Skeletal muscle satellite cell (primary cell): ENCODE measurements around the gene PPP2R2B.

Experiments
- H3K27me3 ChIP-seq: 2 replicates; pipeline ENCODE4 v1.7.0; 2013; ENCODE audit warnings: low read length; ENCODE audit not compliant: control insufficient read depth, insufficient read depth
- H3K36me3 ChIP-seq: 2 replicates; pipeline ENCODE4 v1.7.0; 2013; ENCODE audit warnings: mild to moderate bottlenecking, control low read depth, low read length; ENCODE audit not compliant: insufficient read depth
- H3K4me1 ChIP-seq: 2 replicates; pipeline ENCODE4 v1.7.0; 2013; ENCODE audit warnings: low read length; ENCODE audit not compliant: control insufficient read depth, insufficient read depth
- H3K4me2 ChIP-seq: 2 replicates; pipeline ENCODE4 v1.7.0; 2013; ENCODE audit warnings: mild to moderate bottlenecking, low read length
- H3K4me3 ChIP-seq: 2 replicates; pipeline ENCODE4 v1.7.0; 2013; ENCODE audit warnings: low read length
- H3K9ac ChIP-seq: 2 replicates; pipeline ENCODE4 v1.7.0; 2013; ENCODE audit warnings: mild to moderate bottlenecking, low read depth, low read length, moderate library complexity
- H3K9me3 ChIP-seq: replicated peaks from 2 replicates; pipeline ENCODE4 v1.7.0; 2013; ENCODE audit warnings: mild to moderate bottlenecking, control low read depth, low read length

Gene PPP2R2B

GRCh38 chr5:146549615-146550014 lies 328.9 kb downstream of the PPP2R2B start:
- Histone ChIP-seq H3K4me3 (no peak overlapping the region), H3K4me2 (no peak overlapping the region)

GRCh38 chr5:146548781-146549449 lies 329.6 kb downstream of the PPP2R2B start:
- H3K9me3 ChIP-seq, result no peaks in the 10 kb centered on the region
- peaks cover 11% of the 10 kb centered on the region for H3K27me3 ChIP-seq
- no peaks in the 10 kb centered on the region for H3K4me1 ChIP-seq
- no peak overlapping the region for H3K4me2 ChIP-seq
- no peaks in the 10 kb centered on the region for H3K36me3 ChIP-seq
- H3K4me3 ChIP-seq, result no peak overlapping the region
- H3K9ac ChIP-seq, result no peak overlapping the region

More at GRCh38 chr5:146549615-146550014, 328.9 kb downstream of the PPP2R2B start:
- Histone ChIP-seq H3K36me3 (no peaks in the 10 kb centered on the region), H3K9ac (no peak overlapping the region), H3K4me1 (no peaks in the 10 kb centered on the region), H3K9me3 (no peaks in the 10 kb centered on the region), H3K27me3 (peaks cover 11% of the 10 kb centered on the region)

GRCh38 chr5:146544232-146544631 lies 334.3 kb downstream of the PPP2R2B start:
- H3K9ac ChIP-seq, result no peak overlapping the region
- no peaks in the 10 kb centered on the region for H3K4me1 ChIP-seq
- H3K27me3 ChIP-seq, result peaks cover 7% of the 10 kb centered on the region
- no peak overlapping the region for H3K4me2 ChIP-seq
- H3K4me3 ChIP-seq, result no peak overlapping the region
- no peaks in the 10 kb centered on the region for H3K9me3 ChIP-seq
- no peaks in the 10 kb centered on the region for H3K36me3 ChIP-seq

GRCh38 chr5:146541958-146542849 lies 336.4 kb downstream of the PPP2R2B start:
- peaks cover 3% of the 10 kb centered on the region for H3K27me3 ChIP-seq
- H3K4me3 ChIP-seq, result no peak overlapping the region
- no peaks in the 10 kb centered on the region for H3K4me1 ChIP-seq
- no peaks in the 10 kb centered on the region for H3K9me3 ChIP-seq
- no peaks in the 10 kb centered on the region for H3K36me3 ChIP-seq
- no peak overlapping the region for H3K9ac ChIP-seq
- no peak overlapping the region for H3K4me2 ChIP-seq

GRCh38 chr5:146540414-146540813 lies 338.1 kb downstream of the PPP2R2B start:
- Histone ChIP-seq H3K36me3 (no peaks in the 10 kb centered on the region), H3K9me3 (no peaks in the 10 kb centered on the region), H3K9ac (no peak overlapping the region), H3K4me2 (no peak overlapping the region), H3K27me3 (peaks cover 3% of the 10 kb centered on the region), H3K4me1 (no peaks in the 10 kb centered on the region), H3K4me3 (no peak overlapping the region)

- Histone ChIP-seq H3K4me2 (no peak overlapping the region), H3K4me1 (no peaks in the 10 kb centered on the region), H3K4me3 (no peak overlapping the region)
Observed at GRCh38 chr5:146539973-146540372, 338.6 kb downstream of the PPP2R2B start.

GRCh38 chr5:146538432-146538831 lies 340.1 kb downstream of the PPP2R2B start:
- H3K36me3 ChIP-seq, result no peaks in the 10 kb centered on the region
- H3K9ac ChIP-seq, result no peak overlapping the region
- no peaks in the 10 kb centered on the region for H3K9me3 ChIP-seq
- no peaks in the 10 kb centered on the region for H3K4me1 ChIP-seq
- no peak overlapping the region for H3K4me3 ChIP-seq
- H3K27me3 ChIP-seq, result peaks cover 3% of the 10 kb centered on the region
- H3K4me2 ChIP-seq, result no peak overlapping the region

More at GRCh38 chr5:146539973-146540372, 338.6 kb downstream of the PPP2R2B start:
- H3K27me3 ChIP-seq, result peaks cover 3% of the 10 kb centered on the region
- H3K9ac ChIP-seq, result no peak overlapping the region
- no peaks in the 10 kb centered on the region for H3K9me3 ChIP-seq
- no peaks in the 10 kb centered on the region for H3K36me3 ChIP-seq

GRCh38 chr5:146533882-146534281 lies 344.7 kb downstream of the PPP2R2B start:
- Histone ChIP-seq H3K27me3 (peaks cover 3% of the 10 kb centered on the region), H3K36me3 (no peaks in the 10 kb centered on the region), H3K4me2 (no peak overlapping the region), H3K4me1 (no peaks in the 10 kb centered on the region), H3K4me3 (no peak overlapping the region), H3K9me3 (no peaks in the 10 kb centered on the region), H3K9ac (no peak overlapping the region)

- Histone ChIP-seq H3K9me3 (no peaks in the 10 kb centered on the region), H3K9ac (no peak overlapping the region), H3K4me3 (no peak overlapping the region), H3K4me2 (no peak overlapping the region), H3K36me3 (no peaks in the 10 kb centered on the region), H3K4me1 (no peaks in the 10 kb centered on the region), H3K27me3 (peaks cover 2% of the 10 kb centered on the region)
Observed at GRCh38 chr5:146533260-146533857, 345.2 kb downstream of the PPP2R2B start.
